ENCODE data around the gene AFTPH.
A peak's percentile ranks its signal among the peaks of the same experiment; 100 is the strongest.
"Not testable (repeated sequence)": the region's sequence is repeated elsewhere in the genome, so short reads cannot be mapped to it uniquely, and the experiment has no call there.

The AFTPH gene

GRCh38 chr2:64501946-64502345 lies 22.2 kb upstream of the AFTPH start:
- DNase-seq, result no peak

- no peak for DNase-seq
Observed at GRCh38 chr2:64502860-64503259, 21.3 kb upstream of the AFTPH start.

- no peak for DNase-seq
Observed at GRCh38 chr2:64504774-64505720, 19.1 kb upstream of the AFTPH start.

- no peak for DNase-seq
Observed at GRCh38 chr2:64506686-64507085, 17.4 kb upstream of the AFTPH start.

GRCh38 chr2:64514008-64514407 lies 10.1 kb upstream of the AFTPH start:
- DNase-seq, result no peak

- DNase-seq, result no peak
Observed at GRCh38 chr2:64515086-64515485, 9.0 kb upstream of the AFTPH start.

GRCh38 chr2:64516651-64517510 lies 7.2 kb upstream of the AFTPH start:
- no peak for DNase-seq

GRCh38 chr2:64517511-64517884 lies 6.6 kb upstream of the AFTPH start:
- no peak for DNase-seq

GRCh38 chr2:64522843-64523428 lies 1.2 kb upstream of the AFTPH start:
- peak; percentile 81 for DNase-seq

GRCh38 chr2:64524604-64525316 lies 632 bp downstream of the AFTPH start:
- no peak for DNase-seq

GRCh38 chr2:64525317-64525613 lies 1.1 kb downstream of the AFTPH start:
- DNase-seq, result no peak

GRCh38 chr2:64526034-64526433 lies 1.9 kb downstream of the AFTPH start:
- DNase-seq, result no peak

GRCh38 chr2:64530946-64531345 lies 6.8 kb downstream of the AFTPH start:
- not testable (repeated sequence) for DNase-seq

GRCh38 chr2:64532030-64532429 lies 7.9 kb downstream of the AFTPH start:
- DNase-seq, result no peak

- no peak for DNase-seq
Observed at GRCh38 chr2:64533882-64534281, 9.8 kb downstream of the AFTPH start.

- DNase-seq, result no peak
Observed at GRCh38 chr2:64534363-64534762, 10.2 kb downstream of the AFTPH start.

GRCh38 chr2:64535024-64535423 lies 10.9 kb downstream of the AFTPH start:
- no peak for DNase-seq

GRCh38 chr2:64537991-64538390 lies 13.9 kb downstream of the AFTPH start:
- peak; percentile 71 for DNase-seq

- peak; percentile 22 for DNase-seq
Observed at GRCh38 chr2:64538764-64539433, 14.8 kb downstream of the AFTPH start.

- DNase-seq, result no peak
Observed at GRCh38 chr2:64540615-64541014, 16.5 kb downstream of the AFTPH start.

GRCh38 chr2:64541547-64541946 lies 17.4 kb downstream of the AFTPH start:
- DNase-seq, result no peak

Data from fibroblast of skin of right biceps (primary cell).